HuH-7 (cell line): Measurements from ENCODE around the gene ADGRF3.
"Not testable (repeated sequence)": the region's sequence is repeated elsewhere in the genome, so short reads cannot be mapped to it uniquely, and the experiment has no call there.

ENCODE experiments used
- DNase-seq: peaks from one replicate; pipeline ENCODE4 v3.0.0; 2011; ENCODE audit warnings: low spot score

ADGRF3 gene, protein sequence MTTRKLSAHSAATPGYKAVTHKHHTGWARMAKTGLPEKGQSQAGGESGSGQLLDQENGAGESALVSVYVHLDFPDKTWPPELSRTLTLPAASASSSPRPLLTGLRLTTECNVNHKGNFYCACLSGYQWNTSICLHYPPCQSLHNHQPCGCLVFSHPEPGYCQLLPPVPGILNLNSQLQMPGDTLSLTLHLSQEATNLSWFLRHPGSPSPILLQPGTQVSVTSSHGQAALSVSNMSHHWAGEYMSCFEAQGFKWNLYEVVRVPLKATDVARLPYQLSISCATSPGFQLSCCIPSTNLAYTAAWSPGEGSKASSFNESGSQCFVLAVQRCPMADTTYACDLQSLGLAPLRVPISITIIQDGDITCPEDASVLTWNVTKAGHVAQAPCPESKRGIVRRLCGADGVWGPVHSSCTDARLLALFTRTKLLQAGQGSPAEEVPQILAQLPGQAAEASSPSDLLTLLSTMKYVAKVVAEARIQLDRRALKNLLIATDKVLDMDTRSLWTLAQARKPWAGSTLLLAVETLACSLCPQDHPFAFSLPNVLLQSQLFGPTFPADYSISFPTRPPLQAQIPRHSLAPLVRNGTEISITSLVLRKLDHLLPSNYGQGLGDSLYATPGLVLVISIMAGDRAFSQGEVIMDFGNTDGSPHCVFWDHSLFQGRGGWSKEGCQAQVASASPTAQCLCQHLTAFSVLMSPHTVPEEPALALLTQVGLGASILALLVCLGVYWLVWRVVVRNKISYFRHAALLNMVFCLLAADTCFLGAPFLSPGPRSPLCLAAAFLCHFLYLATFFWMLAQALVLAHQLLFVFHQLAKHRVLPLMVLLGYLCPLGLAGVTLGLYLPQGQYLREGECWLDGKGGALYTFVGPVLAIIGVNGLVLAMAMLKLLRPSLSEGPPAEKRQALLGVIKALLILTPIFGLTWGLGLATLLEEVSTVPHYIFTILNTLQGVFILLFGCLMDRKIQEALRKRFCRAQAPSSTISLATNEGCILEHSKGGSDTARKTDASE

GRCh38 chr2:26346454-26347053 is at the start of gene ADGRF3:
Gene ADGRF3, minus strand, starts transcription at chr2:26346789. Its CDS starts 555 bp downstream, at chr2:26346234.
- peak; percentile 29 for DNase-seq

GRCh38 chr2:26395394-26395793 is 48.8 kb upstream of the ADGRF3 start:
- DNase-seq, result no peak

DNA sequence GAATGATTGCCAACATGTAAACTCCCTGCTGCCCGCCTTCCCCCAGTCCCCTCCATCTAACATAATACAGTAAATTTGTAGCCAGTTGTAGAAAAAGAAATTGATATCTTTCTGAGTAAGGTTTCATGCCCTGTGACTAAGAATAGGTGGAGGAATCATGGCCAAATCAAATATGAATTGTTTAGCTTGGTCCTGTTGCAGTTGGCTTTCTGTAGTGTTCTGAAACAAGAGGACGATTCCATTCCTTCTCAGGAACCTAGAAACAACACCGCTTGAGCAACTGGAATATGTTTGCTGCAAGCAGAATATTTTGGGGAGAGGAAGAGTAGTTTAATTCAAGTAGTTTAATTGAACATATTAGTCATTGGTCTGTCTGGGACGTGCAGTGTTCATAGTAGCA is 48.1 kb upstream of the ADGRF3 start:
- DNase-seq, result no peak

GRCh38 chr2:26387189-26387588 is 40.6 kb upstream of the ADGRF3 start:
- DNase-seq, result no peak

GRCh38 chr2:26384597-26384996 is 38.0 kb upstream of the ADGRF3 start:
- no peak for DNase-seq

- DNase-seq, result no peak
Observed at GRCh38 chr2:26384183-26384582, 37.6 kb upstream of the ADGRF3 start.

GRCh38 chr2:26382564-26382963 is 36.0 kb upstream of the ADGRF3 start:
- DNase-seq, result no peak

GRCh38 chr2:26380281-26380680 is 33.7 kb upstream of the ADGRF3 start:
- DNase-seq, result no peak

GRCh38 chr2:26376799-26377198 is 30.2 kb upstream of the ADGRF3 start:
- DNase-seq, result no peak

DNA sequence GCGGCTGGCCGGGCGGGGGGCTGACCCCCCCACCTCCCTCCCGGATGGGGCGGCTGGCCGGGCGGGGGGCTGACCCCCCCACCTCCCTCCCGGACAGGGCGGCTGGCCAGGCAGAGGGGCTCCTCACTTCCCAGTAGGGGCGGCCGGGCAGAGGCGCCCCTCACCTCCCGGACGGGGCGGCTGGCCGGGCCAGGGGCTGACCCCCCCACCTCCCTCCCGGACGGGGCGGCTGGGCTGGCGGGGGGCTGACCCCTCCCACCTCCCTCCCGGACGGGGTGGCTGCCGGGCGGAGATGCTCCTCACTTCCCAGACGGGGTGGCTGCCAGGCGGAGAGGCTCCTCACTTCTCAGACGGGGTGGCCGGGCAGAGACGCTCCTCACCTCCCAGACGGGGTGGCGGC is 24.3 kb upstream of the ADGRF3 start:
- not testable (repeated sequence) for DNase-seq

DNA sequence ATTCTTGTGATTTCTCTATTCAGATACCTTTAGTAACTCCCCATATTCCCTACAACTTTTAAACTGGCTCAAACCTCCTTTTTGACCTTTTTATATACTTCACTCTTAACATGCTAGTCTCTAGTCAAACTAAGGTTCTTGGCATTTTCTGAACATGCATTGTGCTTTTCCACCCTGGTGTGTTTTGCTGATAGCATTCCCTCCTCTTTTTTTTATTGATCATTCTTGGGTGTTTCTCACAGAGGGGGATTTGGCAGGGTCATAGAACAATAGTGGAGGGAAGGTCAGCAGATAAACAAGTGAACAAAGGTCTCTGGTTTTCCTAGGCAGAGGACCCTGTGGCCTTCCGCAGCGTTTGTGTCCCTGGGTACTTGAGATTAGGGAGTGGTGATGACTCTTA is 23.1 kb upstream of the ADGRF3 start:
- not testable (repeated sequence) for DNase-seq

- no peak for DNase-seq
Observed at GRCh38 chr2:26366957-26367356, 20.4 kb upstream of the ADGRF3 start.

GRCh38 chr2:26364669-26365068 is 18.1 kb upstream of the ADGRF3 start:
- DNase-seq, result no peak

DNA sequence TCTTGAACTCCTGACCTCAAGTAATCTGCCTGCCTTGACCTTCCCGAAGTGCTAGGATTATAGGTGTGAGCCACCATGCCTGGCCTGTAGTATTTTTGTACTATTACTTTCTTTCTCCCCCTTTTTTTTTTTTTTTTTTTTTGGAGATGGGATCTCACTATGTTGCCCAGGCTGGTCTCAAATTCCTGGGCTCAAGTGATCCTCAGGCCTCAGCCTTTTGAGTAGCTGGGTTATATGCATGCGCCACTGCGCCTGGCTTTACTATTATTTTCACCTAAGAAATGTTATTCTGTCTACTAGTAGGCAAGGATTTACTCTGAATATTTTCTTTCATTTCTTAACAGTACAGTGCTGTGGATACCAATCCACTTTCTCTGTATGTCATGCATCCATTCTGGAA is 17.4 kb upstream of the ADGRF3 start:
- no peak for DNase-seq

DNA sequence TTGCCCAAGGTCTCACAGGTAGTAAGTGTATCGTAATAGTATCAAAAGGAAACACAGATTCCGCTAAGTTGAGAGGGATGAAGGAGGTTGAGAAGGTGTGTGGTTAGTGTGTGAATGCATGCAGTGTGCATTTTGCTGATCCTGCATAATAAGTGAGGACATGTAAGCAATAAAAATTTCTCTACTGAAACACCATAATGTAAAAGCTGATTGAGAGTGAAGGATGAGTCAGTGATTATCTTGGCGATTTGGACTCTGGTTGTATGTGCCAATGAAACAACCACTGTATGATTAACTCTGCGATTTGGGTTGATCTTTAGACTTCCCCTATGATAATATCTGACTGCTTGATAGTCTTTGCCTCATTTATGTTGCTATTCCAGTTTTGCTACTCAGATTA is 16.7 kb upstream of the ADGRF3 start:
- DNase-seq, result no peak

DNA sequence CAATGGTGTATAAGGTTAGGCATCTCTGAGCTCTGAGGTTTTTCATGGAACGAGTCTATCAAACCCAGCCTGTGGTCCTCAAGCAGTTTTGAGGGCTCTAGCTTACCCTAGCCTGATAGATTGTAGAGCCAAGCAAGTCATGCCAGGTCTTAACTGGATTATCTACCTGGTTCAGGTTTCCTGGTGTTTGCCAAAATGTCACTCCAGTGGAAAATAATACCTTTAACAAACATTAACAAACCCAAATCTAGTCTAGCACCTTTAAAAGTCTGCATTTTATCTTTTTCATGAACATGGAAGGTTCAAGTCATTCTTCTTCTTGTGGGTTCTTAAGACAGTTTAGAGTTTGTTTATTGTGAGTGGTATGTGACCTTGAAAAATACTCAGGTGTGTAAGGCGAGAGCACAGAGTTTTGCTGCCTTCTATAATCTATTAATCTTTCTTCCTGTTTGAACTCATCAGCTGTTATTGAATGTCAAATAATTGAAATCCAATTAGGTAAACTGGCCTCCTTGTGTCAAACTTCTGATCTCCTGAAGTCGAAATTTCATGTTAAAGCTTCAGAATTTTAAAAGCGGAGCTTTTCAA is 13.4 kb upstream of the ADGRF3 start:
- DNase-seq, result no peak

DNA sequence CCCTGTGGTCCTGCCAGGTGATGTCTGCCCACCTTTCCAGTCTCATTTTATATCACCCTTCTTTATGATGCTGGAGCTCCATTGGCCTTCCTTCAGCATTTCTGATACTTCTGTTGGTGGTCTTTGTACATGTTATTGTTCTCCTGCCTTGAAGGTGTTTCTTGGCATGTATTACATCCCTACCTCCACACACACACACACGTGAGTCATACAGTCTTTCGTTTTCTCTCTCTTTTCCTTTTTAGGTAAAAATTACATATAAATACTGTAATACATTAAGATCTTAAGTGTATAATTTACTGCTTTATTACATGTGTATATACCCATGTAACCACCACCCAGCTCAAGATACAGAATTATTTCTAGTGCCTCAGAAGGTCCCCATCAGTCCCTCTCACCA is 10.2 kb upstream of the ADGRF3 start:
- DNase-seq, result no peak

GRCh38 chr2:26356111-26356510 is 9.5 kb upstream of the ADGRF3 start:
- no peak for DNase-seq

DNA sequence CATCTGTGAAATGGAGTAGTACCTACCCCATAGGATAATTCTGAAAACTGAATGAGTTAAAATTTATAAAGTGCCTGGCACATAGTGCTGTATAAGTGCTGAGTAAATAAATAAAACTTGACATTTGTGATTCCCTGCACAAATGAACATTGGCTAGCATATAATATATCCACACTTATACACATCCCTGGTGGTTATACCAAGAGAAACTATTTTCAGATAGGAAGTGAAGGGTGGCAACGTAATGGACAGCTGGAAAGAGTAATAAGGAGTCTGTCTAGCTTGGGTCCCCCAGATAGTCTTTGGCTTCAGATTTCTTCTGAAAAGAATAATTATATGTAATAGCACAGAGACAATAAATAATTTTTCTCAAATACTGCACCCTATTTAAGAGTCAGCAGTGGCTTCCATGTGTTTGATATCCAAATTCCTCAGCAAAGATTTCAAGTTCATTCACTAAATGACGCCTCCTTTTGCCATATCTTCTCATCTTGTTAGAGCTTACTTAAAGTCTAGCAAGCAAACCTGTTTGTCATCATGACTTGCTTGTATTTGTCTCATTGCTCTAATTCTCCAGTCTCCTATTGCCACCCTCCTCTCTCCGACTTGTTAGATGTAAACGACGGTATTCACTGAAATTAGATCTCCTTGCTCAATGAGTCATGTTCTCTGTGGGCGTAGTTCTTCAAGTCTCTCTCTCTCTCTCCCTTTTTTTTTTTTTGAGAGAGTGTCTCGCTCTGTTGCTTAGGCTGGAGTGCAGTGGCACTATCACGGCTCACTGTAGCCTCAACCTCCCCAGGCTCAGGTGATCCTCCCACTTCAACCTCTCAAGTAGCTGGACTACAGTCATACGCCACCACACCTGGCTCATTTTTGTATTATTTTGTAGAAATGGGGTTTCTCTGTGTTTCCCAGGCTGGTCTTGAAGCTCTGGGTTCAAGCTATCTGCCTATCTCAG is 8.7 kb upstream of the ADGRF3 start:
- no peak for DNase-seq

GRCh38 chr2:26354469-26354868 is 7.9 kb upstream of the ADGRF3 start:
- DNase-seq, result not testable (repeated sequence)

- DNase-seq, result no peak
Observed at GRCh38 chr2:26352892-26353291, 6.3 kb upstream of the ADGRF3 start.
